Activated naive CD8-positive, alpha-beta T cell treated with anti-CD3 and anti-CD28 coated beads, Interleukin-2, amount 50 U/mL, for 24 hours (primary cell): ENCODE measurements around the gene XRCC5.

Source experiments
- ATAC-seq: fragments of 150-1000 bp; cut with Tn5 transposase; one replicate; pipeline ENCODE4 v1.10.0; 2021
- DNase-seq: peaks from one replicate; pipeline ENCODE4 v3.0.0; 2021
- H3K27ac Mint-ChIP-seq: one replicate; pipeline ENCODE4 v1.8.0; 2021; ENCODE audit warnings: mild to moderate bottlenecking, mixed read lengths
- H3K27me3 Mint-ChIP-seq: one replicate; pipeline ENCODE4 v1.8.0; 2021; ENCODE audit warnings: mixed read lengths
- H3K36me3 Mint-ChIP-seq: one replicate; pipeline ENCODE4 v1.8.0; 2021; ENCODE audit warnings: low read depth, mixed read lengths
- H3K4me1 Mint-ChIP-seq: one replicate; pipeline ENCODE4 v1.8.0; 2021; ENCODE audit warnings: mixed read lengths
- H3K4me3 Mint-ChIP-seq: one replicate; pipeline ENCODE4 v1.8.0; 2021; ENCODE audit warnings: mild to moderate bottlenecking, moderate library complexity, mixed read lengths
- H3K9me3 Mint-ChIP-seq: one replicate; pipeline ENCODE4 v1.8.0; 2021; ENCODE audit warnings: mixed read lengths

The XRCC5 gene

GRCh38 chr2:216170076-216170763, 61.1 kb downstream of the XRCC5 start:
- Mint-ChIP-seq H3K4me3 (no peak overlapping the region), H3K36me3 (peaks cover 84% of the 10 kb centered on the region), H3K27ac (no peak overlapping the region), H3K27me3 (no peaks in the 10 kb centered on the region), H3K4me1 (peaks cover 67% of the 10 kb centered on the region), H3K9me3 (no peaks in the 10 kb centered on the region)
- DNase-seq: no peak
- ATAC-seq: no peak

- no peak for DNase-seq
- peaks cover 71% of the 10 kb centered on the region for H3K4me1 Mint-ChIP-seq
- no peaks in the 10 kb centered on the region for H3K9me3 Mint-ChIP-seq
- no peak overlapping the region for H3K27ac Mint-ChIP-seq
- no peak overlapping the region for H3K4me3 Mint-ChIP-seq
- H3K27me3 Mint-ChIP-seq: no peaks in the 10 kb centered on the region
- no peak for ATAC-seq
- H3K36me3 Mint-ChIP-seq: peaks cover 82% of the 10 kb centered on the region
These were observed 61.9 kb downstream of the XRCC5 start for GRCh38 chr2:216171011-216171410.

- Mint-ChIP-seq H3K4me1 (peaks cover 73% of the 10 kb centered on the region), H3K4me3 (no peak overlapping the region), H3K27me3 (no peaks in the 10 kb centered on the region), H3K9me3 (no peaks in the 10 kb centered on the region), H3K27ac (no peak overlapping the region), H3K36me3 (peaks cover 84% of the 10 kb centered on the region)
- ATAC-seq (no peak), DNase-seq (no peak)
These were observed 63.3 kb downstream of the XRCC5 start for GRCh38 chr2:216172493-216172892.

GRCh38 chr2:216179015-216179414, 69.9 kb downstream of the XRCC5 start:
- no peaks in the 10 kb centered on the region for H3K9me3 Mint-ChIP-seq
- ATAC-seq: no peak
- H3K27ac Mint-ChIP-seq: no peak overlapping the region
- peaks cover 78% of the 10 kb centered on the region for H3K36me3 Mint-ChIP-seq
- H3K27me3 Mint-ChIP-seq: no peaks in the 10 kb centered on the region
- peaks cover 73% of the 10 kb centered on the region for H3K4me1 Mint-ChIP-seq
- DNase-seq: no peak
- H3K4me3 Mint-ChIP-seq: no peak overlapping the region

- peak overlapping the region; percentile 1 for H3K27ac Mint-ChIP-seq
- peaks cover 74% of the 10 kb centered on the region for H3K4me1 Mint-ChIP-seq
- no peak for ATAC-seq
- no peak overlapping the region for H3K4me3 Mint-ChIP-seq
- peaks cover 75% of the 10 kb centered on the region for H3K36me3 Mint-ChIP-seq
- no peaks in the 10 kb centered on the region for H3K27me3 Mint-ChIP-seq
- H3K9me3 Mint-ChIP-seq: no peaks in the 10 kb centered on the region
- no peak for DNase-seq
These were observed 72.2 kb downstream of the XRCC5 start for GRCh38 chr2:216181351-216181750.

- peaks cover 70% of the 10 kb centered on the region for H3K36me3 Mint-ChIP-seq
- no peak overlapping the region for H3K27ac Mint-ChIP-seq
- no peak for ATAC-seq
- no peaks in the 10 kb centered on the region for H3K9me3 Mint-ChIP-seq
- no peaks in the 10 kb centered on the region for H3K27me3 Mint-ChIP-seq
- no peak overlapping the region for H3K4me3 Mint-ChIP-seq
- no peak for DNase-seq
- H3K4me1 Mint-ChIP-seq: peaks cover 70% of the 10 kb centered on the region
These were observed 72.9 kb downstream of the XRCC5 start for GRCh38 chr2:216181953-216182461.

GRCh38 chr2:216183462-216183861, 74.3 kb downstream of the XRCC5 start:
- no peak overlapping the region for H3K27ac Mint-ChIP-seq
- H3K27me3 Mint-ChIP-seq: no peaks in the 10 kb centered on the region
- peaks cover 72% of the 10 kb centered on the region for H3K4me1 Mint-ChIP-seq
- no peak overlapping the region for H3K4me3 Mint-ChIP-seq
- no peak for DNase-seq
- no peak for ATAC-seq
- peaks cover 63% of the 10 kb centered on the region for H3K36me3 Mint-ChIP-seq
- H3K9me3 Mint-ChIP-seq: no peaks in the 10 kb centered on the region

- DNase-seq (no peak), ATAC-seq (no peak)
- Mint-ChIP-seq H3K9me3 (no peaks in the 10 kb centered on the region), H3K36me3 (peaks cover 59% of the 10 kb centered on the region), H3K27ac (no peak overlapping the region), H3K4me1 (peaks cover 55% of the 10 kb centered on the region), H3K27me3 (no peaks in the 10 kb centered on the region), H3K4me3 (no peak overlapping the region)
These were observed 79.4 kb downstream of the XRCC5 start for GRCh38 chr2:216188559-216188850.

GRCh38 chr2:216188956-216189355, 79.8 kb downstream of the XRCC5 start:
- ATAC-seq (no peak), DNase-seq (no peak)
- no peaks in the 10 kb centered on the region for H3K27me3 Mint-ChIP-seq
- no peak overlapping the region for H3K27ac Mint-ChIP-seq
- H3K4me3 Mint-ChIP-seq: no peak overlapping the region
- H3K36me3 Mint-ChIP-seq: peaks cover 60% of the 10 kb centered on the region
- H3K4me1 Mint-ChIP-seq: peaks cover 56% of the 10 kb centered on the region
- no peaks in the 10 kb centered on the region for H3K9me3 Mint-ChIP-seq

GRCh38 chr2:216189410-216189809, 80.3 kb downstream of the XRCC5 start:
- no peaks in the 10 kb centered on the region for H3K9me3 Mint-ChIP-seq
- no peak overlapping the region for H3K27ac Mint-ChIP-seq
- H3K4me1 Mint-ChIP-seq: peaks cover 59% of the 10 kb centered on the region
- H3K4me3 Mint-ChIP-seq: no peak overlapping the region
- H3K27me3 Mint-ChIP-seq: no peaks in the 10 kb centered on the region
- no peak for DNase-seq
- peaks cover 62% of the 10 kb centered on the region for H3K36me3 Mint-ChIP-seq
- no peak for ATAC-seq

- H3K36me3 Mint-ChIP-seq: peaks cover 74% of the 10 kb centered on the region
- H3K4me1 Mint-ChIP-seq: peaks cover 59% of the 10 kb centered on the region
- H3K9me3 Mint-ChIP-seq: no peaks in the 10 kb centered on the region
- H3K27me3 Mint-ChIP-seq: no peaks in the 10 kb centered on the region
- DNase-seq: no peak
- ATAC-seq: no peak
- no peak overlapping the region for H3K4me3 Mint-ChIP-seq
- H3K27ac Mint-ChIP-seq: no peak overlapping the region
These were observed 83.0 kb downstream of the XRCC5 start for GRCh38 chr2:216192181-216192580.

GRCh38 chr2:216192931-216193330, 83.8 kb downstream of the XRCC5 start:
- H3K27me3 Mint-ChIP-seq: no peaks in the 10 kb centered on the region
- no peak overlapping the region for H3K4me3 Mint-ChIP-seq
- H3K36me3 Mint-ChIP-seq: peaks cover 77% of the 10 kb centered on the region
- H3K27ac Mint-ChIP-seq: peak overlapping the region; percentile 49
- peaks cover 53% of the 10 kb centered on the region for H3K4me1 Mint-ChIP-seq
- no peaks in the 10 kb centered on the region for H3K9me3 Mint-ChIP-seq
- DNase-seq (no peak), ATAC-seq (no peak)

GRCh38 chr2:216194013-216194412, 84.9 kb downstream of the XRCC5 start:
- no peak for DNase-seq
- peak; percentile 26 for ATAC-seq
- Mint-ChIP-seq H3K4me3 (peak overlapping the region; percentile 22), H3K27ac (peak overlapping the region; percentile 91), H3K36me3 (peaks cover 85% of the 10 kb centered on the region), H3K9me3 (no peaks in the 10 kb centered on the region), H3K4me1 (peaks cover 46% of the 10 kb centered on the region), H3K27me3 (no peaks in the 10 kb centered on the region)

- H3K4me1 Mint-ChIP-seq: peaks cover 49% of the 10 kb centered on the region
- DNase-seq (no peak), ATAC-seq (no peak)
- H3K36me3 Mint-ChIP-seq: peaks cover 88% of the 10 kb centered on the region
- H3K9me3 Mint-ChIP-seq: no peaks in the 10 kb centered on the region
- no peaks in the 10 kb centered on the region for H3K27me3 Mint-ChIP-seq
- peak overlapping the region; percentile 91 for H3K27ac Mint-ChIP-seq
- peak overlapping the region; percentile 22 for H3K4me3 Mint-ChIP-seq
These were observed 85.4 kb downstream of the XRCC5 start for GRCh38 chr2:216194561-216194960.

GRCh38 chr2:216195565-216196029, 86.4 kb downstream of the XRCC5 start:
- peaks cover 88% of the 10 kb centered on the region for H3K36me3 Mint-ChIP-seq
- H3K27me3 Mint-ChIP-seq: no peaks in the 10 kb centered on the region
- peaks cover 49% of the 10 kb centered on the region for H3K4me1 Mint-ChIP-seq
- peak overlapping the region; percentile 91 for H3K27ac Mint-ChIP-seq
- peak overlapping the region; percentile 22 for H3K4me3 Mint-ChIP-seq
- DNase-seq (no peak), ATAC-seq (peak; percentile 95)
- no peaks in the 10 kb centered on the region for H3K9me3 Mint-ChIP-seq
